NOMO-1 treated with dmso at 0.1 percent for 144 hours (cell line): ENCODE results near the gene SEPTIN10.
"Not testable (repeated sequence)": the region's sequence is repeated elsewhere in the genome, so short reads cannot be mapped to it uniquely, and the experiment has no call there.

ENCODE experiments used
- DNase-seq: peaks from one replicate; lab custom pipeline; 2025; ENCODE audit not compliant: unreplicated experiment; lab: John Stamatoyannopoulos, UW

SEPTIN10 gene

DNA sequence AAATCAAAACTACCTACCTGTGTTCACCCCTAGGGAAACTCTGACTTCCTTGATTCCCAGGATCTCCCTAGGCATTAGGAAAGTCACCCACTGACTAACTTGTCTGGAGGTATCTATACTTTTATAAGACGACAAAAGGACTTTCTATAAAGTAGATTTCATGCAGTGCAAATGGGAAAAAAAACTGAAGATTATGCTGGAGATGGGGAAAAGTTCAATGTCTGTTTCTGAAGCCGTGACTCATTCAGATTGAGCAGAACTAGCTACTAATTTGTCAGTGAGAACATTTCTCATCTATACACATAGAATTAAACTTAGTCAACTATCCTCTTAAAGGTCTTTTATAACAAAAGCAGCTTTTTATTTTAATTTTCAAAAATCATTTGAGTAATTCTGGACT lies 6.0 kb downstream of the SEPTIN10 start:
- DNase-seq = no peak

- DNase-seq = no peak
These were observed 9.2 kb downstream of the SEPTIN10 start for GRCh38 chr2:109604597-109604996.

- DNase-seq = no peak
These were observed 11.1 kb downstream of the SEPTIN10 start for GRCh38 chr2:109602617-109603188.

- no peak for DNase-seq
These were observed 12.0 kb downstream of the SEPTIN10 start for GRCh38 chr2:109601783-109602182.

DNA sequence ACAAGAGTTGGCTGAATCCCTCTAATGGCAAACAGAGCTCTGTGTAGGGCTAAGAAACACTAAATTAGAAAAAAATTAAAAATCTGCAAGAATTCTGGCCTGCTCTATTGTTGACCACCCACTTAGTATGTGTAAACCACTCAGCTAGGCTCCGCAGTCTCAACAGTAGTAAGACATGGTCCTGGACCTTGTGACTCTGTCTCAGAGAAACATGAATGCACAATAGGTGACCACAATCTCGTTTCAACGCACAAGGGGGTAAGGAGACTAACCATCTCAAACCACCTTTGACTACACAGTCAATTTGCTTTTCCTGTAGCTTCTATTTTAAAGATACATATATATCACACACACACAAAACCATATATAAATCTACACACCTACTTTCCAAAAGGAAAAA lies 16.5 kb downstream of the SEPTIN10 start:
- DNase-seq = no peak

- no peak for DNase-seq
These were observed 18.1 kb downstream of the SEPTIN10 start for GRCh38 chr2:109595644-109596043.

GRCh38 chr2:109594246-109594885 lies 19.4 kb downstream of the SEPTIN10 start:
- DNase-seq = no peak

GRCh38 chr2:109592905-109593304 lies 20.9 kb downstream of the SEPTIN10 start:
- no peak for DNase-seq

GRCh38 chr2:109591206-109591605 lies 22.6 kb downstream of the SEPTIN10 start:
- no peak for DNase-seq

DNA sequence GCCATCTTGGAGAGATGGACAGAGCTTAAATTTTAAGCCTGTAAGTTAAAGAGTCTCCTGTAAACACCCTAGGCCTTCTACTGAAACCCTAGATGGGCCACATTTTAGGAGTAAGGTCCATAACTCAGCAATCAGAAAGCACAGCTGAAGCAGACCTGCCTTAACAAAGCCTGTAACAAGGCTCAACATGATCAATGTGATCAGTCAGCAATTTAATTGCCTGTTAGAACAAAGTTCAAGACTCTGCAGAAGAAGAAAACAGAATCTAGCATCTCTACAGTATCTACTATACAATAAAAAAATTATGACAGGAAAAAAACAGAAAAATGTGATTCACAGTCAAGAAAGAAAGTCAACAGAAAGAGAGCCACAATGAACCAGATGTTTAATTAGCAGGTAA lies 27.1 kb downstream of the SEPTIN10 start:
- DNase-seq = no peak

DNA sequence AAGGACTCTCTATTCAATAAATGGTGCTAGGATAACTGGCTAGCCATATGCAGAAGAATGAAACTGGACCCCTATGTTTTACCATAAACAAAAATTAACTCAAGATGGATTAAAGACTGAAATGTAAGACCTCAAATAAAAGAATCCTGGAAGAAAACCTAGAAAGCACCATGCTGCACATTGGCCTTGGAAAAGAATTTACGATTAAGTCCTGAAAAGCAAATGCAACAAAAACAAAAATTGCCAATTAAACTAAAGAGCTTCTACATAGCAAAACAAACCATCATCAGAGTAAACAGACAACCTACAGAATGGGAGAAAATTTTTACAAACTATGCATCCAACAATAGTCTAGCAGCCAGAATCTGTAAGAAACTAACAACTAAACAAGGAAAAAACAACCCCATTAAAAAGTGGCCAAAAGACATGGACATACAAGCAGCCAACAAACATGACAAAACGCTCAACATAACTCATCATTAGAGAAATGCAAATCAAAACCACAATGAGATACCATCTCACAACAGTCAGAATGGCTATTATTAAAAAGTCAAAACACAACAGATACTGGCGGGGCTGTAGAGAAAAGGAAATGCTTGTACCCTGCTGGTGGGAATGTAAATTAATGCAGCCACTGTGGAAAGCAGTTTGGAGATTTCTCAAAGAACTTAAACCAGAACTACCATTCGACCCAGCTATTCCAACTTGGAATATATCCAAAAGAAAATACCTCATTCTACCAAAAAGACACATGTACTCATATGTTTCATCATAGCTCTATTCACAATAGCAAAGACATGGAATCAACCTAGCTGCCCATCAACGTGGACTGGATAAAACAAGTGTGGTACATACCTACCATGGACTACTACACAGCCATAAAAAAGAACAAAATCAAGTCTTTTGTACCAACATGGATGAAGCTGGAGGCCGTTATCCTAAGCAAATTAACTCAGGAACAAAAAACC lies 30.6 kb downstream of the SEPTIN10 start:
- DNase-seq = no peak

GRCh38 chr2:109577630-109578029 lies 36.1 kb downstream of the SEPTIN10 start:
- not testable (repeated sequence) for DNase-seq

GRCh38 chr2:109575373-109575772 lies 38.4 kb downstream of the SEPTIN10 start:
- DNase-seq = no peak

GRCh38 chr2:109563980-109564550 lies 49.7 kb downstream of the SEPTIN10 start:
- DNase-seq = no peak

- DNase-seq = no peak
These were observed 50.5 kb downstream of the SEPTIN10 start for GRCh38 chr2:109563288-109563687.

DNA sequence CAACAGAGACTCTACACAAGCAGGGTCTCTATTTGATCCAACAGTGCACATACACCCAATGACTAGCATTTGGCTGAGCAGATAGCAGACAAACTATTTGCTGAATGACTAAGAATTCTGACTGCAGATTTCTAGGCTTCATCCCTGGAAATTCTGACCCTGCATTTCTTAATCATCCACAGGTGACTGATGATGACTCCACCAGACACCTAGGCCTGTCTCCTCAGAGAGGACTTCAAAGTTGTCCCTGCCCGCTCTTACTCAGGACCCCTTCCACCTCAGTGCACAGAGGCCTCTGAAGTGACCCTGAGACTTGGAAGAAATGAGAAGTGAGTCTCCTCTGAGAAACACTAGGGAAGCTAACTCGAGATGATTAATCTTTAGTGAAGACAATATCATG lies 51.3 kb downstream of the SEPTIN10 start:
- no peak for DNase-seq

- no peak for DNase-seq
These were observed 53.5 kb downstream of the SEPTIN10 start for GRCh38 chr2:109560265-109560664.

- peak; percentile 19 for DNase-seq
These were observed 55.5 kb downstream of the SEPTIN10 start for GRCh38 chr2:109558076-109558882.

DNA sequence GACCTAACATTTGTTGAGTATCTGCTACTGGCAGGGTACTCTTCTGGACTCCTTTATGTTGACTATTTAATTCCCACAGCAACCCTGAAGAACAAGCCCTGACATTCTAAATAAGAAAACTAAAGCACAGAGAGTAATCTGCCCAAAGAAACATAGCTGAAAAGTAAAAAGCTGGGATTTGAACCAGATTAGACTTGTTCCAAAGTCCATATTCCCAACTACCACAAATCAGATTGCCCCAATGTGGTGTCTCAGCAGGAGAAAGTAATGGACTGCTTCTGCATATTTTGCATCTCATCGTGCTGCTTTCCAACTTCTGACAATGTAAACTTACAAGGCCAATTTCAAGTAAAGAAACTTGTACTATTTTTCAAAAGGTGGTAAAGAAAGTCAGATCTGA lies 56.5 kb downstream of the SEPTIN10 start:
- no peak for DNase-seq

DNA sequence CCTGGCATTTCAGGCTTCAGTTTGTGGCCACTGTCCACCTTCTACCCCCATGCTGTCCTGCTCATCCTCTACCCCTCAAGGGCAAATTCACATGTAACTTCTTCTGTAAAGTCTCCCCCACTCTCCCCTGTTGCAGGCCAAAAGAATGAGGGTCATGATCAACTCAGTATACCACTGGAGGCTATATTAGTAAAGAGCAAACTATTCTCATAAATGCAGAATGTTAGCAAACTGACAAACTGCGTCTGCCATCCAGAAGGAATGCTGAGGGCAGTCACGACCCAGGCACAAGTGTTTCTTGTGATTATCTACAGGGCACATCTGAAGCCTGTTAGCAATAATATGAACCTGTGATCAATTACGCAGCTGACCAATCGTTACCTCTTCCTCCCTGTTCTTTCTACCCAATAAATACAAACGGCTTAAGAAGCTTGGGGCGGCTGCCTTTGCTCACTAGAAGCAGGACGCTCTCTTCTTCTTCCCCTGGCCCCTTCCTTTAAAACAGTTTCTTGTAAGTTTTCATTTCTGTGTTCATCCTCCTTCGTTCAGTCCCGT lies 58.3 kb downstream of the SEPTIN10 start:
- no peak for DNase-seq
